Stimulated activated CD8-positive, alpha-beta memory T cell treated with anti-CD3 and anti-CD28 coated beads, Interleukin-7, amount 100 ng/mL, for 4 hours (primary cell): ENCODE results near the gene CLEC1A.
"Not testable (repeated sequence)": the region's sequence is repeated elsewhere in the genome, so short reads cannot be mapped to it uniquely, and the experiment has no call there.

Experiments
- DNase-seq, 2 donors: peaks; one replicate each; pipeline ENCODE4 v3.0.0-alpha.2; 2020; ENCODE audit warnings: low read depth in 2 of 2

CLEC1A gene

DNA sequence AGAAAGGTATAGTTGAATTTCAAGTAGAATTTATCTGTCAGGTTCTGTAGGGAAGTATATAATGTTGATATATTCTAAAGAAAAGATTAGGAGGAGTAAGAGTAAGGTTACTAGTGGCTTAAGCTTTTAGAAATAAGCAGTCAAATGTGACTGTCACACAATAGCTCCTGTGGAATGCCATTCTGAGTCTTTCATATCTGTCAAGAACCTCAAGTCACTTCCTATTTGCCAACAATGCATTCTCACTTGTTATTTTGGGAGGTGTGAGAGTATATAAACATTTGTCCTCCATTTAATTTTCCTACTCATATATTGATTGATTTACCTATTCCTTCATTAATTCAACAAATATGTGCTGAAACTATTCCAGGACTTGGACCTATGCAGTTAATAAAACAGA is 56.6 kb downstream of the CLEC1A start:
- DNase-seq, result no peak

DNA sequence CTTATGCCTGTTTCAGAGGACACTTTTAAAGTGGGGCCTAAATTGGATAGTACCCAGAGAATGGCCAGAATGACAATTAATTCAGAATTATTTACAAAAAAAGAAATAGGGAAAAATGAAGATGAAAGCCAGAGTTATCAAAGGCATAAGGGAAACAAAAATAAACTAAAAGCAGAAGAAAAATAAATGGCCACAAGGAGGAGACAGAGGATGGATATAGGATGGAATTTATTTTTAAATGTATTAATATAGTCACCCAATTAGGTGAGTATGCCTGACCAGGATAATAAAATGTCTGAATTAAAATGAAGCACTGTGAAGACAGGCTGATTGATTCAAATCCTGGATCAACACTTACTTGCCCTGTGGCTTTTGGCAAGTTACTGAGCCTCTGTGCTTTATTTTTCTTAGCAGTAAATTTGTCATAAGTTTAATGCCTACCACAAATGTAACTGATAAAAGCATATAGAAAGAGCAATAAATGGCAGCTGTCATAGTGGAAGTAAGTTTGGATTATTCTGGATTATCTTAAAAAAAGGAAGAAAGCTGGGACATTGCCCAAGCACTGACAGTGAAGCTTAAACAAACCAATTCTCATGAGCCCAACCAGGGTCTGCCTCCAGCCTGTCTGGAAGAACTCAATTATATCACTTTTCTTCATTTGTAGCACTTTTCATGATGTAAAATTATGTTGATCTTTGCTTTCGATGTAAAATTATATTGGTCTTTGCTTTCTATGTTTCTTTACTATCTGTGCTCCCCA is 64.8 kb downstream of the CLEC1A start:
- DNase-seq, result no peak

DNA sequence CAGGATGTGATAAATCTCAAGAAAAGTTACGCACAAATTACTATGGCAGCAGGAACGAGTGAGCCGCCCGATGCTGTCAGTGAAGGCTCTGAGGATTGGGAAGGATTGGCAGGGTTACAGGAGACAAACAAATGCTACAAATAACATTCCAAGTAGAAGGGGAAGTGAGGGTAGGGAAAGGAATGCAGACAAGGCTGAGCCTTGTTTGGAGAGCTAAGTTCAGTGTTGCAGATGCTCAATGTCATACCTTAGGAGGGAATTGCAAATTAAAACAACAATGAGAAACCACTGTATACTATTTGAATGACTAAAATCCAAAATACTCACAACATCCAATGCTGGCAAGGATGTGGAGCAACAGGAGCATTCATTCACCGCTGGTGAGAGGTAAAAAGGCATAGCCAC is 67.0 kb downstream of the CLEC1A start:
- DNase-seq, result no peak

DNA sequence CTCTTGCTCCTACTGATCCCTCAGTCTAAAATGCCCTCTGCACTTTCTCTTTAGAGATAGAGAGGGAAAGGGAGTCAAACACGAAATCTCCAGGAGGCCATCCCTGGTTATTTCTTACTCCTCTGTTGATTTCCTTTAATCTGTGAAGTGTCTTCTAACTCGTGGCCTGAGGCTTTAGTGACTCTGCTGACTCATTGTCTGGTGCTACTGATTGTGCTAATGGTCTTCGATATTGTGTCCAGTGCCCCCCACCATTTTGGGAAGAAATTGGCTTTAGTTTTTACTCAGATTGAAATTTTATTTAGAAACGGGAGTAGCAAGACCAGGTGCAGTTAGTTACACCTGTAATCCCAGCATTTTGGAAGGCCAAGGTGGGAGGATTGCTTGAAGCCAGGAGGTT is 67.5 kb downstream of the CLEC1A start:
- DNase-seq, result no peak

DNA sequence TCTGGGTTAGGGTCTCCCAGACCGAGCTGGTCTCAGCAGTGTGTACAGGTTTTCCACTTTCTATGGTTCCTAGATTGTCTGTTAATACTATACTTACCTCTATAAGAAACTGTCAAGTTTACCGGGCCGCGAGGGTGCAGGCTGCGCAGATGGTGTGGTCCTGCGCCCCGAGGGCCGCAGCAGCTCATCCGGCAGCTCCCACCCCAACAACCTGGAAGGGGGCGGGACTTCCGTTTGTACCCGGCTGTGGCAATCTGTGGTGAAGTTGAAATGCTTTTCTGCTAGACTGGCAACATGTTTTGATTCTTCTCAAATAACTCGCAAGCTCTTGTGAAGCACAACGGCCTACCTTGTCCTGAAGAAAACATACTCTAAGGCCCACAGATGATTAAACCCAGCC is 68.3 kb downstream of the CLEC1A start, which contains the start of gene CLEC9A:
Gene CLEC9A, plus strand, starts transcription at position 237 of the 400 bp plus-strand sequence. CDS start 22,006 bp downstream, outside the sequence.
- DNase-seq, result no peak

DNA sequence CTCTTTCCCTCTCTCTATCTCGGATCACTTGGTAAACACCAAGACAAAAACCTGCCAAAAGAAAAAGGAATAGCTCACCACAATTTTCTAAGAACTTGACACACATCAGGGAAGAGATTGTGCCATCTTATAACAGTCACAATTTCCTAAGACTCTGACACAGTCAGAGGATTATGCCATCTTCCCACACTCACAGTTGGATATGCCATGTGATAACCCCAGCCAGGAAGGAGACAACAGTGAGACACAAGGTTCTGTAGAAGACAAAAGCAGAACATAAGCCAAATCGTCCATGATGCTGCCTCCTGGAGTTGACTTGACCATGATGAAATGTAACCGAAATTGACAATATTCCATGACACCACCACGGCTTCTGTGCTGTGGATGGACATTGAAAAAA is 71.1 kb downstream of the CLEC1A start:
- no peak for DNase-seq

DNA sequence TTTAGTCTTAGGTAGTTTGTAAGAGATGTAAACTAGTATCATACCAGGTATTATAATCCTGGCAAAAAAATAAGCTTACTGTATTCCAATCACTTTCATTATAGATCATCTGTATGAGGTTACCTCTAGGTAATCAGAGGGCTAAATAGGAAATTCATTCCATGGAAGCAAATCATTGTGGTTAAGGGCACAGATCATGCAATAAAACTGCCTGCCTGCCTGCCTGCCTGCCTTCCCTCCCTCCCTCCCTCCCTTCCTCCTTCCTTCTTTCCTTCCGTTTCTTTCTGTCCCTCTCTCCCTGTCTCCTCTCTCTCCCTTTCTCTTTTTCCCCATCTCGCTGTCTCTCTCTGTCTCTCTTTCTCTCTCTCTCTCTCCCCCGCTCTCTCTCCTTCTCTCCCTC is 71.5 kb downstream of the CLEC1A start:
- DNase-seq, result no peak

DNA sequence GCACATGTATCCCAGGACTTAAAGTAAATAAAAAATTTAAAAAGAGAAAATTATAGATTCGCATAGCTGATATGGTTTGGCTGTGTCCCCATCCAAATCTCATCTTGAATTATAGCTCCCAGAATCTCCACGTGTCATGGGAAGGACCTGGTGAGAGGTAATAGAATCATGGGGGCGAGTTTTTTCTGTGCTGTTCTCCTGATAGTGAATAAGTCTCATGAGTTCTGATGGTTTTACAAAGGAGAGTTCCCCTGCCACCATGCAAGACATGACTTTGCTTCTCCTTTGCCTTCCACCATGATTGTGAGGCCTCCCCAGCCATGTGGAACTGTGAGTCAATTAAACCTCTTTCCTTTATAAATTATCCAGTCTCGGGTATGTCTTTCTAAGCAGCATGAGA is 72.1 kb downstream of the CLEC1A start:
- DNase-seq, result not testable (repeated sequence)

DNA sequence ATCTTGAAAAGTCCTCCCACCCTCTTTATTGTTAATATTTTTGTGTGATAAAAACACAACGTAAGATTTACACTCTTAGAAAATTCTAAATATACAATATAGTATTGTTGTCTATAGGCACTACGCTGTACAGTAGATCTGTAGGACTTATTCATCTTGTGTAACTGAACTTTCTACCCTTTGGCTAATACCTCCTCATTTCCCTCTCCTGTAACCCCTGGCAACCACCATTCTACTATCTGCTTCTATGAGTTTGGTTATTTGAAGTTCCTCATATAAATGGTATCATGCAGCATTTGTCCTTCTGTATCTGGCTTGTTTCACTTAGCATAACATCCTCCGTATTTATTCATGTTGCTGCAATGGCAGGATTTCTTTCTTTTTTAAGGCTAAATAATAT is 73.5 kb downstream of the CLEC1A start:
- DNase-seq, result no peak

DNA sequence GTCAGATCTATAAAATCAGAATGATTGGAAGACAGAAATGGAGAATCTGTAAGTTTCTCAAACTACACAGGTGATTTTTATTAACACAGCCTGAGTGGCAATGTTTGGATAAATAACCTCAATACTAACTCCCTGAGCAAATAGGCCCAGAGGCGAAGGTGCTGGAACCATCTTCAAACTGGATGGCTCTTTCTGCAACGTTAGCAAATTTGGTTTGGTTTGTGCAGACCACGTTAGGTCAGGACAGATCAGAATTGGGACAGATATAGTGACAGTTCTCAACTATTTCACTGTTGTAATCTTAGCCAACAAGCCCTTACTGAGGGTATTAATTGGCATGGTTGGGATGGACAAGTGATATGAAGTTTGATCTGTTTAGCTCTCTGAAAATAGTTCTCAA is 77.4 kb downstream of the CLEC1A start:
- no peak for DNase-seq
